ENCODE data around the gene MOV10.

MOV10 gene

GRCh38 chr1:112700290-112701226 is 26.1 kb downstream of the MOV10 start:
- DNase-seq (ENCODE audit: low spot score): peak; percentile 95

GRCh38 chr1:112701227-112702066 is 27.0 kb downstream of the MOV10 start:
- no peak for DNase-seq (ENCODE audit: low spot score)

- no peak for DNase-seq (ENCODE audit: low spot score)
Observed at GRCh38 chr1:112702067-112702395, 27.6 kb downstream of the MOV10 start.

GRCh38 chr1:112702420-112703261 is 28.2 kb downstream of the MOV10 start:
- DNase-seq (ENCODE audit: low spot score): no peak

GRCh38 chr1:112703706-112704105 is 29.2 kb downstream of the MOV10 start:
- no peak for DNase-seq (ENCODE audit: low spot score)

- DNase-seq (ENCODE audit: low spot score): peak; percentile 96
Observed at GRCh38 chr1:112704391-112704933, 30.0 kb downstream of the MOV10 start.

GRCh38 chr1:112704934-112705627 is 30.6 kb downstream of the MOV10 start:
- DNase-seq (ENCODE audit: low spot score): no peak

- peak; percentile 47 for DNase-seq (ENCODE audit: low spot score)
Observed at GRCh38 chr1:112706505-112707220, 32.2 kb downstream of the MOV10 start, which contains the start of gene RHOC. Gene RHOC, minus strand, starts transcription at chr1:112707127. Its CDS starts 3,328 bp downstream, at chr1:112703799.

GRCh38 chr1:112707221-112708001 is 33.0 kb downstream of the MOV10 start:
- DNase-seq (ENCODE audit: low spot score): peak; percentile 81

GRCh38 chr1:112708002-112708448 is 33.6 kb downstream of the MOV10 start:
- no peak for DNase-seq (ENCODE audit: low spot score)

GRCh38 chr1:112708489-112708888 is 34.0 kb downstream of the MOV10 start:
- no peak for DNase-seq (ENCODE audit: low spot score)

GRCh38 chr1:112710159-112710558 is 35.7 kb downstream of the MOV10 start:
- DNase-seq (ENCODE audit: low spot score): no peak

GRCh38 chr1:112710586-112710985 is 36.1 kb downstream of the MOV10 start:
- DNase-seq (ENCODE audit: low spot score): no peak

GRCh38 chr1:112711041-112711440 is 36.6 kb downstream of the MOV10 start:
- no peak for DNase-seq (ENCODE audit: low spot score)

- no peak for DNase-seq (ENCODE audit: low spot score)
Observed at GRCh38 chr1:112711670-112712069, 37.2 kb downstream of the MOV10 start.

- no peak for DNase-seq (ENCODE audit: low spot score)
Observed at GRCh38 chr1:112712191-112712590, 37.7 kb downstream of the MOV10 start.

- DNase-seq (ENCODE audit: low spot score): no peak
Observed at GRCh38 chr1:112712701-112713128, 38.3 kb downstream of the MOV10 start.

- DNase-seq (ENCODE audit: low spot score): no peak
Observed at GRCh38 chr1:112713466-112714312, 39.2 kb downstream of the MOV10 start.

Measured in globus pallidus (tissue), 1 donor.